Muscle layer of colon (tissue), 2 donors: ENCODE data around the gene CLSTN2.
"Not testable (repeated sequence)": the region's sequence is repeated elsewhere in the genome, so short reads cannot be mapped to it uniquely, and the experiment has no call there.

Experiments
- H3K27ac ChIP-seq: one replicate; pipeline ENCODE4 v1.7.0; 2013; ENCODE audit warnings: low read depth, mild to moderate bottlenecking, low read length, moderate library complexity
- H3K27me3 ChIP-seq, 2 donors: one replicate each; pipeline ENCODE4 v1.7.0; 2013; ENCODE audit warnings: low read length in 2 of 2, mild to moderate bottlenecking in 2 of 2; ENCODE audit not compliant: insufficient read depth in 2 of 2, control insufficient read depth in 1 of 2
- H3K36me3 ChIP-seq: one replicate; pipeline ENCODE4 v1.7.0; 2013; ENCODE audit warnings: mild to moderate bottlenecking, low read length; ENCODE audit not compliant: insufficient read depth
- H3K4me1 ChIP-seq: one replicate; pipeline ENCODE4 v1.7.0; 2013; ENCODE audit warnings: mild to moderate bottlenecking, low read length; ENCODE audit not compliant: insufficient read depth
- H3K4me3 ChIP-seq, 2 donors: one replicate each; pipeline ENCODE4 v1.7.0; 2013; ENCODE audit warnings: low read length in 2 of 2, low read depth in 1 of 2, mild to moderate bottlenecking in 1 of 2, moderate library complexity in 1 of 2
- H3K9ac ChIP-seq: one replicate; pipeline ENCODE4 v1.7.0; 2013; ENCODE audit warnings: low read length
- H3K9me3 ChIP-seq: one replicate; pipeline ENCODE4 v1.7.0; 2013; ENCODE audit warnings: mild to moderate bottlenecking, low read length
- donor health status: abdominal sarcoma.
- donor health status: Adenocarcinoma of cecum.

The CLSTN2 gene

DNA sequence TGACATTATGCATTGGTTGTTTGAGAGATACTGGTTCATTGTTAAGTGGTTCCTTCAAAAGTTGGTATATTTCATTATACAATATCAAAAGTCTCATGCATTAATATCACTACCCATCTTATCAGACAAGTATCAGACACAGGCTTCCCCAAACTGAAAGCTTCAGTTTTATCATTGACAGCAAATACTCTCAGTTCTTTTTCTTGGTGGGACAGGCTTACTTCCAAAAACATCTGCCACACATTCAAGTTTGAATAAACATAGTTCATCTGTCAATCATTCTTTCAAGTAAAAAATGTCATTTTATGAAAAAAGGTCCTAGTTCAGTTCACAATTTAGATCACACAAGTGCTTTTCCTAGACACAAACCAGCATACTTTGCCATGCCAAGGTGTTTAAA lies 462.9 kb downstream of the CLSTN2 start:
- H3K4me1 ChIP-seq = no peaks in the 10 kb centered on the region
- no peak overlapping the region for H3K27ac ChIP-seq
- H3K9ac ChIP-seq = no peak overlapping the region
- no peak overlapping the region for H3K4me3 ChIP-seq
- H3K27me3 ChIP-seq = no peaks in the 10 kb centered on the region
- H3K9me3 ChIP-seq = no peaks in the 10 kb centered on the region
- no peaks in the 10 kb centered on the region for H3K36me3 ChIP-seq

DNA sequence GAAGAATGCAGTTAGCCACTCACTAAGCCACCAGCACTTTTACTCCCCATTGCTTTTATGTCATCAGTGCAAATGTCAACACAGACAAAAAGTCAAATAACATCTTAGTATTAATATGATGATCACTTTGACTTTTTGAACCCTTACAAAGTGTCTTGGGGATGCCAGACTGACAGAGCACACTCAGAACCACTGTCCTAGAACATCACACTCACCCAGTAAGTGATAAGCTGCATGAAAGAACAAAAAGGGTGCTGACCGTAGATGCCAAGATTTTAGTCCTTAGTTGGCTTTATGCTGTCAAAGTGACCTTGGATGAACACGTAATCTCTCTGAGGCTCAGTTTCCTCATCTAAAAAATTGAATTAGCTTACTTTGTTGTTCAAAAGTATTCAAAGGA lies 463.4 kb downstream of the CLSTN2 start:
- Histone ChIP-seq H3K27me3 (no peaks in the 10 kb centered on the region), H3K9me3 (no peaks in the 10 kb centered on the region), H3K9ac (no peak overlapping the region), H3K36me3 (no peaks in the 10 kb centered on the region), H3K4me1 (no peaks in the 10 kb centered on the region), H3K4me3 (no peak overlapping the region), H3K27ac (no peak overlapping the region)

DNA sequence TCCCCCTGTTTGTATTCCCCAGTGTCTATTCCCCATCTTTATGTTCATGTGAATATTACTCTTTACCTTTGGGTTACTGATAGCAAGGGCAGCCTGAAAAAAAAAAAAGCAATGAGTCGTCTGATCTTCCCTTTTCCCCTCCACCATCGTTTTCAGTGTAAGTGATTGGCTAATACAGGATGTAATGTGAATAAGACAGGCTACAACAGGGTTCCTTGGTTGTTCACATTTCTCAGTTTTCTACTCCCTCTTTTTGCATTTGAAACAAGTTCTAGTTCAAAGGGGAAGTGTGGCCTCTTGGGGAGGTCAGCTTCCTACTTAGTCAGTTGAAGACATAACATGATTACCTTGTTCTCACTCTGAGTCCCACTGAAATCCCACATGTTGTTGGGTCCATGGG lies 464.9 kb downstream of the CLSTN2 start:
- no peaks in the 10 kb centered on the region for H3K9me3 ChIP-seq
- no peak overlapping the region for H3K27ac ChIP-seq
- H3K4me1 ChIP-seq = no peaks in the 10 kb centered on the region
- H3K4me3 ChIP-seq = no peak overlapping the region
- H3K27me3 ChIP-seq = no peaks in the 10 kb centered on the region
- H3K36me3 ChIP-seq = no peaks in the 10 kb centered on the region
- H3K9ac ChIP-seq = no peak overlapping the region

DNA sequence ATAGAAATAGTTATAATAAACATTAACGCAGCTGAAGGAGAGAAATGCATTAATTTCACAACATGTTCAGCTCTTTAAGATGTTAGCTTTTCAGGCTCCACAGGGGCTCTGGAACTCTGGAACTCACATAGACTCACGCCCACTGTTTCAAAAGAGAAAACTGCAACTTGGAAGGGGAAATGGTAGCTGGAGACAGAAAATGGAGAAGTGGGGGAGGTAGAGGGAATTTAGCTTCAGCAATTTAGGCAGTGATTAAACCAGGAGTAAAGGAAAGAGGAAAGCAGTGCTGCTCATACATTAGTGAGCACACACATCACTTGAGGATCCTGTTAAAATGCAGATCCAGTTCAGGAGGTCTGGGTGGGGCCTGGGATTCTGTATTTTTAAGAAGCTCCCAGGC lies 468.1 kb downstream of the CLSTN2 start:
- H3K27me3 ChIP-seq = no peaks in the 10 kb centered on the region
- no peaks in the 10 kb centered on the region for H3K4me1 ChIP-seq
- no peak overlapping the region for H3K9ac ChIP-seq
- H3K4me3 ChIP-seq = no peak overlapping the region
- H3K9me3 ChIP-seq = no peaks in the 10 kb centered on the region
- H3K36me3 ChIP-seq = no peaks in the 10 kb centered on the region
- H3K27ac ChIP-seq = no peak overlapping the region

DNA sequence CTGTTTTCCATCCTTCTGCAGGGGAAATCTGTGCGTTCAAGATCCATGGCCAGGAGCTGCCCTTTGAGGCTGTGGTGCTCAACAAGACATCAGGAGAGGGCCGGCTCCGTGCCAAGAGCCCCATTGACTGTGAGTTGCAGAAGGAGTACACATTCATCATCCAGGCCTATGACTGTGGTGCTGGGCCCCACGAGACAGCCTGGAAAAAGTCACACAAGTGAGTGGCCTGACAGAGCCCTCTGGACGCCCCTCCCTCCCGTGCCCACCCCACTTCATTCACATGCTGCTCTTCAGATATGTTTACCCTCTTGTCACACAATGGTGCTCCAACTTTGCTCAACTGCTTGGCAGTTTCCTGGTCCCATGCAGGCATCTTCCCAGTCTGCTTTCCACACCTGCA lies 468.6 kb downstream of the CLSTN2 start:
- Histone ChIP-seq H3K27me3 (no peaks in the 10 kb centered on the region), H3K9ac (no peak overlapping the region), H3K4me1 (no peaks in the 10 kb centered on the region), H3K36me3 (no peaks in the 10 kb centered on the region), H3K9me3 (no peaks in the 10 kb centered on the region), H3K27ac (no peak overlapping the region), H3K4me3 (no peak overlapping the region)

DNA sequence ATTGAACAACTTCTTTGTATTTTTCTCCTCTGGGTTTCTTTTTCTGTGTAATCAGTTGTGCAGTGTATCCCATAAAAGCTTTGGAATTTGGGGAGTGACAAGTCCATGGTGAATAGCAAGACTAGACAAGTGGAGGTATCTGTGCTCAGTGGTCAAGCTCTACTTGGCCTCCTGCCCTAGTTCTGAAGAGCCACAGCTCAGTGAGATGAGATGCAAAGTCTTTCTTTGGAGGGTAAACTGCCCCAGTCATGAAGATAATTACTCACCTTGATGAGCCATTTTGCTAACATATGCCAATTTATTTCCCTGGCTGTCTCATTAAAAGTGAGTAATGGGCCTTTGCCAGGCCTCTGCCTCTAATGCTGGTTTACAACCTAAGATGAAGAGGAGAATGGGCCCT lies 471.7 kb downstream of the CLSTN2 start:
- Histone ChIP-seq H3K27me3 (no peaks in the 10 kb centered on the region), H3K4me3 (no peak overlapping the region), H3K4me1 (no peaks in the 10 kb centered on the region), H3K9ac (no peak overlapping the region), H3K9me3 (no peaks in the 10 kb centered on the region), H3K36me3 (no peaks in the 10 kb centered on the region), H3K27ac (no peak overlapping the region)

DNA sequence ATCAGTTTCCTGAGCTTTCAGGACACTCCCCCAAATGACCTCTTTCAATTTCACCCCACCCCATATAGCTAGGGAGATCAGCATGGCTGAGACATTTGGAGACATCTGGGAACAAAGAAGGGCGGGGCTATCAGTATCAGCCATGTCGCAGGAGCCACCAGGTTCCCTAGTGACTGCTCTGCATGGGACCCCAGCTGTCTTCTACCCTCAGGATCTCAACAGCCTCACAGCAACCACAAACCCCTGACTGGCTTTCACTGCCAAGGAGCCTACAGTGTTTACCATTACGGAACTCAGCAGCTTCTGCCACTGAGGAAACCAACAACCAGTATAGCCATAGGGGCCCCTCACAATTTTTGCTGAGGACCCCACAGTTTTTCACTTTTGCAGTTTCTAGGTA lies 473.3 kb downstream of the CLSTN2 start:
- Histone ChIP-seq H3K4me3 (no peak overlapping the region), H3K27ac (no peak overlapping the region), H3K4me1 (no peaks in the 10 kb centered on the region), H3K36me3 (no peaks in the 10 kb centered on the region), H3K27me3 (no peaks in the 10 kb centered on the region), H3K9me3 (no peaks in the 10 kb centered on the region), H3K9ac (no peak overlapping the region)

DNA sequence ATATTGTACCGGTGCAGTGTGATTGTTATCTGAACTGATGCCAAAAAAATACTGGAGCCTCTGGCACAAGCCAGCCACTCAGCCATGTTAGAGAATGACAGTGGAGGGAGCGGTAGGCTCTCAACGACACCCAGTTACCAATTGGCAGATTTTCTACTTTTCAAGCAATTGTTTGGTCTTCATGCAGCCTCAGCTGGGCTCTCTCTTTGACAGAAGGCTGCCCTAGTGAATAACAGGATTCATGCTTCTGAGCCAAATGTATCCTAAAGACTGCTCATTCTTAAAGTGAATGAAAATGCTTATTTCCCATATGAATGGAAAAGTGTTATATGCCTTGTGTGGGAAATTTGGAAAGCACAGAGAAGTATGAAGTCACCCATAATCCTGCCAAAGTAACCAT lies 481.7 kb downstream of the CLSTN2 start:
- no peak overlapping the region for H3K4me3 ChIP-seq
- no peak overlapping the region for H3K9ac ChIP-seq
- H3K27ac ChIP-seq = no peak overlapping the region
- H3K4me1 ChIP-seq = no peaks in the 10 kb centered on the region
- no peaks in the 10 kb centered on the region for H3K9me3 ChIP-seq
- H3K27me3 ChIP-seq = no peaks in the 10 kb centered on the region
- no peaks in the 10 kb centered on the region for H3K36me3 ChIP-seq

DNA sequence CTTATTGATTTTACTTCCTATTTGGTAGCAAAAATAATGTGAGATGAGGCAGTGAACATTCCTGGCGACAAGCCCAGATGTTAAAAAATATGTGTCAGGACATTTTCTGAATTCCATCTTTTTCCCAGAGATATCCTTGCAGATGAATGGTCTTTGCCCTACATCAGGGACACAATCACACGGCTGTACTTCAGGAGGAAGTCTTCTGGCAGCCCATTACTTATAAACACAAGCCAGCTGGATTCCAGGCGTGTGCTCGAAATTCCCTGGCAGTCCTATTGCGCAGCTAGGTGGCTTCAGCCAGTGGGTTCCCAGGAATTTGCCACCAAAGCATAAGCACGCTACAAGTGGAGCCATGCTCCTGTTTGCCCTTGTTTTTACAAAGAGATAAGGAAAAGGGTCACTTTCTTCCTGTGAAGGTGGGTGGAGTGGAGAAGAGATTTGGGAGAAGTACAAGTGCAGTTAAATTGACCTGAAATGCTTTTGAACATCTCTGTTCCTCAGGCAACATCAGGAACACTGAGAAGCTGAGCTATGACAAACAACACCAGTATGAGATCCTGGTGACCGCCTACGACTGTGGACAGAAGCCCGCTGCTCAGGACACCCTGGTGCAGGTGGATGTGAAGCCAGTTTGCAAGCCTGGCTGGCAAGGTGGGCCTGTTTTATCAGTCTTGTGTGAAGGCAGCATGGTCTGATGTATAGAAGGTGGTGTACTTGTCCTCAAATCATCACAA lies 485.8 kb downstream of the CLSTN2 start:
- H3K4me3 ChIP-seq = peak overlapping the region in 1 of 2 donors; percentile 13
- H3K4me1 ChIP-seq = no peaks in the 10 kb centered on the region
- H3K27me3 ChIP-seq = no peaks in the 10 kb centered on the region
- no peaks in the 10 kb centered on the region for H3K36me3 ChIP-seq
- H3K27ac ChIP-seq = no peak overlapping the region
- H3K9ac ChIP-seq = no peak overlapping the region
- H3K9me3 ChIP-seq = no peaks in the 10 kb centered on the region

DNA sequence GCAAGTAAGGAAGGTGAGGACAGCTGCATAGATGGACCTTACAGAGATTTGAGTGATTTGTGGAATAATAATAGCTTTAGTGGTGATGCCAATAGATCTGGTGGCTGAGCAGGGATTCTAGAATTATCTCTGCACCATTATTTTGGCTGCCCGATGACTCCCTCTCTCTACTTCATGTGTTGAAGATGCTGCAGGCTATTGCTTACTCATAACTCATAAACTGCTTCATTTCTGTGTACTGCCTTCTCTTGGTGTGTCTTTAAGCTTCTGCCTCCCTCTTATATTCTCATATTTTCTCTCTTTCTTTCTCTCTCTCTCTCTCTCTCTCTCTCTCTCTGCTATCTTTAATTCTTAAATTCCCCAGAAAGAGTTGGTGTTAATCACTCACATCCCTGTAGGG lies 486.9 kb downstream of the CLSTN2 start:
- H3K27ac ChIP-seq = no peak overlapping the region
- H3K27me3 ChIP-seq = no peaks in the 10 kb centered on the region
- H3K4me3 ChIP-seq = no peak overlapping the region
- no peaks in the 10 kb centered on the region for H3K4me1 ChIP-seq
- no peaks in the 10 kb centered on the region for H3K9me3 ChIP-seq
- H3K9ac ChIP-seq = no peak overlapping the region
- no peaks in the 10 kb centered on the region for H3K36me3 ChIP-seq

DNA sequence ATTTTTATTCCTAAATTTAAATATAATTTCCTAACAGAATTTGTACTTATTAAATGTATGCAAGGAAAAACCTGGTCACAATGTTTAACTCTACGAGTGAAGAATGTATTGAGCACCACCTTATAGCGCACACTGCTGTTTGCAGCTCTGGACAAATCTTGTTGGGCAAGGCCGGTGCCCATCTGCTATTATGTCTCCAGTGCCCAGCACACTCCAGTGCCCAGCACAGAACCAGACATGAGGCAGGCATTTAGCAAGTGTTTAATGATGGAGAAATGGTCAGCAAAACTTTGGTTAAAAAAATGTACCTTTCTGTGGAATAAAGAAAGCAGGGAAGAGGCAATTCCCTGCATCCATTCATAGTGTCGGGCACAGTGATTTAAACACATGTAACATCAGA lies 488.2 kb downstream of the CLSTN2 start:
- no peaks in the 10 kb centered on the region for H3K4me1 ChIP-seq
- H3K27me3 ChIP-seq = no peaks in the 10 kb centered on the region
- no peak overlapping the region for H3K27ac ChIP-seq
- no peak overlapping the region for H3K4me3 ChIP-seq
- no peaks in the 10 kb centered on the region for H3K36me3 ChIP-seq
- no peaks in the 10 kb centered on the region for H3K9me3 ChIP-seq
- no peak overlapping the region for H3K9ac ChIP-seq

DNA sequence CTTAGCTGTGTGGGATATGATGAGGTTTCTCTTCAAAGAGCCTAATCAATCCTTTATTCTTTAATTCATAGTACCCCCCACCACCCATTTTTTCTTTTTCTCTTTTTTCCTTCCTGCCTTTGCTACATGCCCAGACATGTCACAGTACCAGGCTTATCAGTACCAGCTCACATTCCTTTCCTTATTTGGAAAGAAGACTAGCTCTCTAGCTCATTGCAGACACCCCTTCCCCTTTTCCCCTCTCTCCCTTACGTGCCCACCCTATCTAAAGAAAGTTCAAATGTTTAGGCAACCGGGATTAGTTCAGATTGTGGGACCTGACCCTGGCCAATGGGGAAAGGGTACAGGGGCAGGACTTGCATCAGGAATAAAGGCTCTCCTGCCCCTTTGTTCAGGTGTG lies 488.6 kb downstream of the CLSTN2 start:
- not testable (repeated sequence) for H3K27me3 ChIP-seq, H3K9ac ChIP-seq, H3K27ac ChIP-seq, H3K36me3 ChIP-seq, H3K4me3 ChIP-seq, H3K4me1 ChIP-seq, H3K9me3 ChIP-seq
